HCT116 (cell line): ENCODE measurements around the gene CHRNA9. TPM values are rescaled to one million over a fixed set of nuclear protein-coding genes. Genes with fewer than 3 reads are reported as not detected.

Experiments
- ATAC-seq: fragments of 200-7000 bp; cut with Tn5 transposase; 2 replicates; pipeline ENCODE4 v1.9.1; 2020; ENCODE audit warnings: mild to moderate bottlenecking, moderate library complexity
- BruUV-seq: library from RNA; stranded (reverse); fragments of 400-500 nt; replicated peaks from 2 replicates; lab custom pipeline; 2021; lab: Mats Ljungman, UMichigan
- CTCF ChIA-PET: fragments of 300-600 bp; sonication (Branson Sonifier 250); formaldehyde crosslinking; loops from one replicate; lab custom pipeline; 2021; ENCODE audit warnings: antibody characterized with exemption; lab: Charles Lee
- POLR2A ChIA-PET: fragments of 300-600, 350-600 bp; sonication (Branson Sonifier 250); formaldehyde crosslinking; loops from one replicate; lab custom pipeline; 2021; ENCODE audit warnings: antibody characterized with exemption; lab: Charles Lee
- RAD21 ChIA-PET, 2 experiments: fragments of 300-600 bp; sonication (Branson Sonifier 250); formaldehyde crosslinking; loops; one replicate each; lab custom pipeline; 2023; ENCODE audit warnings: low total read pairs in 2 of 2; ENCODE audit not compliant: uncharacterized antibody in 2 of 2, unreplicated experiment in 2 of 2, low non-redundant PET in 1 of 2; lab: Charles Lee
- DNase-seq: peaks from one replicate; pipeline ENCODE4 v3.0.0-alpha.2; 2010; ENCODE audit warnings: low read depth, low spot score
- H2AFZ ChIP-seq: fragments of 200-600 bp; shearing (Covaris generic), sonication (generic); 2 replicates; pipeline ENCODE4 v1.6.1; 2017; ENCODE audit warnings: low read depth, mixed run types, mixed read lengths, antibody characterized with exemption, low read length; ENCODE audit not compliant: poor library complexity, severe bottlenecking
- H3K27ac ChIP-seq: 2 replicates; pipeline ENCODE4 v1.5.1; 2012; ENCODE audit warnings: low read depth, low read length
- H3K27me3 ChIP-seq: fragments of 200-600 bp; sonication (generic); 2 replicates; pipeline ENCODE4 v1.6.1; 2016; ENCODE audit warnings: mixed run types, low read length, mixed read lengths; ENCODE audit not compliant: insufficient read depth
- H3K36me3 ChIP-seq, 2 experiments: fragments of 200-500 bp in 1 of 2; fragments of 200-600 bp in 1 of 2; sonication (Bioruptor generic) in 1 of 2; sonication (generic) in 1 of 2; 2 replicates each; pipeline versions ENCODE4 v1.5.1 to v1.6.1; 2014 to 2016; ENCODE audit warnings: low read length in 2 of 2, inconsistent platforms in 1 of 2, mixed read lengths in 1 of 2, mixed run types in 1 of 2; ENCODE audit not compliant: insufficient read depth in 2 of 2, control insufficient read depth in 1 of 2
- H3K4me1 ChIP-seq, 2 experiments: fragments of 200-600 bp in 1 of 2; sonication (generic) in 1 of 2; 2 replicates each; pipeline versions ENCODE4 v1.5.1 to v1.6.1; 2012 to 2017; ENCODE audit warnings: low read length in 2 of 2, inconsistent platforms in 1 of 2, mild to moderate bottlenecking in 1 of 2, mixed read lengths in 1 of 2, mixed run types in 1 of 2, moderate library complexity in 1 of 2; ENCODE audit not compliant: insufficient read depth in 2 of 2, control insufficient read depth in 1 of 2
- H3K4me2 ChIP-seq: fragments of 200-600 bp; sonication (generic); 2 replicates; pipeline ENCODE4 v1.6.1; 2017; ENCODE audit warnings: mixed run types, low read length, mixed read lengths
- H3K4me3 ChIP-seq, 2 experiments: fragments of 200-600 bp in 1 of 2; sonication (generic) in 1 of 2; replicated peaks in 1 of 2; 2 replicates each; pipeline ENCODE4 v1.5.1; 2011 to 2016; ENCODE audit warnings: low read length in 2 of 2, control low read depth in 1 of 2, low read depth in 1 of 2, mild to moderate bottlenecking in 1 of 2, mixed read lengths in 1 of 2, mixed run types in 1 of 2
- H3K79me2 ChIP-seq: fragments of 200-600 bp; sonication (generic); 2 replicates; pipeline ENCODE4 v1.6.1; 2017; ENCODE audit warnings: mild to moderate bottlenecking, mixed run types, low read length, moderate library complexity, mixed read lengths; ENCODE audit not compliant: insufficient read depth
- H3K9ac ChIP-seq: fragments of 200-600 bp; sonication (generic); 2 replicates; pipeline ENCODE4 v1.6.1; 2016; ENCODE audit warnings: low read length, mixed read lengths
- H3K9me2 ChIP-seq: fragments of 200-600 bp; sonication (generic), shearing (Covaris generic); 2 replicates; pipeline ENCODE4 v1.6.1; 2017; ENCODE audit warnings: mixed run types, mild to moderate bottlenecking, moderate library complexity; ENCODE audit not compliant: insufficient read depth
- H3K9me3 ChIP-seq, 2 experiments: fragments of 200-500 bp in 1 of 2; fragments of 200-600 bp in 1 of 2; sonication (Bioruptor generic) in 1 of 2; sonication (generic) in 1 of 2; 2 replicates each; pipeline ENCODE4 v1.6.1; 2014 to 2017; ENCODE audit warnings: low read length in 2 of 2, mixed read lengths in 2 of 2, inconsistent platforms in 1 of 2, low read depth in 1 of 2, mild to moderate bottlenecking in 1 of 2, mixed run types in 1 of 2, moderate library complexity in 1 of 2; ENCODE audit not compliant: control insufficient read depth in 1 of 2, insufficient read depth in 1 of 2
- H4K20me1 ChIP-seq: fragments of 200-600 bp; sonication (generic), shearing (Covaris generic); 2 replicates; pipeline ENCODE4 v1.6.1; 2017; ENCODE audit warnings: mixed run types, mild to moderate bottlenecking, moderate library complexity; ENCODE audit not compliant: insufficient read depth
- CBX3 ChIP-seq: IDR thresholded peaks from 2 replicates; pipeline ENCODE4 v1.6.1; 2012; ENCODE audit warnings: low read depth
- CEBPB ChIP-seq: IDR thresholded peaks from 2 replicates; pipeline ENCODE4 v1.6.1; 2012; ENCODE audit warnings: low read depth
- ELF1 ChIP-seq: IDR thresholded peaks from 2 replicates; pipeline ENCODE4 v1.6.1; 2012; ENCODE audit warnings: low read depth, borderline replicate concordance
- EZH2phosphoT487 ChIP-seq: fragments of 200-600 bp; IDR thresholded peaks from 2 replicates; pipeline ENCODE4 v1.6.1; 2018; ENCODE audit warnings: antibody characterized with exemption, borderline replicate concordance
- FOSL1 ChIP-seq: IDR thresholded peaks from 2 replicates; pipeline ENCODE4 v1.6.1; 2012; ENCODE audit warnings: low read depth
- RAD21 ChIP-seq: IDR thresholded peaks from 2 replicates; pipeline ENCODE4 v1.6.1; 2012; ENCODE audit warnings: low read depth, mild to moderate bottlenecking
- intact Hi-C: fragments of 100-400 bp; cut with micrococcal nuclease; formaldehyde crosslinking; loops from 2 replicates; pipeline ENCODE4 v1.10.0; 2022
- total RNA-seq: library from RNA; stranded (reverse); gene quantifications from one replicate; pipeline ENCODE4 v1.2.1, GENCODE V29; 2021; ENCODE audit not compliant: unreplicated experiment
- TF ChIP-seq, protein P1 (sequence below), 3 experiments: fragments of 200-600 bp in 1 of 3; sonication (generic) in 1 of 3; IDR thresholded peaks in 2 of 3; conservative IDR thresholded peaks in 1 of 3; 2 replicates each; pipeline ENCODE4 v1.5.1; 2012 to 2017; ENCODE audit warnings: low read depth in 2 of 3, low read length in 2 of 3, antibody characterized with exemption in 1 of 3, borderline replicate concordance in 1 of 3, control low read depth in 1 of 3, mild to moderate bottlenecking in 1 of 3, mixed read lengths in 1 of 3, mixed run types in 1 of 3, moderate library complexity in 1 of 3; ENCODE audit not compliant: insufficient read depth in 1 of 3

CHRNA9 gene
- total RNA-seq, 1 experiment from 2014 or later: not detected

DNA sequence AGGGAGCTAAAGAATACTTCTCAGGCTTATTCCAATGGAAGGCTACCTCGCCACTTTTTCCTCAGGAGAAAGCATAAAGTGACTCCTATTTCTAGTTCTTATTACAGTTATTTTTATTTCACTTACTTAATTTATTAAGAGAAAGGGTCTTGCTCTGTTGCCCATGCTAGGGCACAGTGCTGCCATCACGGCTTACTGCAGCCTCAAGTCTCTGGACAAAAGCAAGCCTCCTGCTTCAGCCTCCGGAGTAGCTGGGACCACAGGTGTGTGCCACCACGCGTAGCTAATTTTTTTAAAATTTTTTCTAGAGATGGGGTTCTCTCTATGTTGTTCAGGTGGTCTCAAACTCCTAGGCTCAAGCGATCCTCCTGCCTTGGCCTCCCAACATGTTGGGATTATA, 36.0 kb upstream of the CHRNA9 start (continued):
- TF ChIP-seq CEBPB: no peak
- no peak for TF ChIP-seq EZH2phosphoT487
- TF ChIP-seq CBX3: no peak

DNA sequence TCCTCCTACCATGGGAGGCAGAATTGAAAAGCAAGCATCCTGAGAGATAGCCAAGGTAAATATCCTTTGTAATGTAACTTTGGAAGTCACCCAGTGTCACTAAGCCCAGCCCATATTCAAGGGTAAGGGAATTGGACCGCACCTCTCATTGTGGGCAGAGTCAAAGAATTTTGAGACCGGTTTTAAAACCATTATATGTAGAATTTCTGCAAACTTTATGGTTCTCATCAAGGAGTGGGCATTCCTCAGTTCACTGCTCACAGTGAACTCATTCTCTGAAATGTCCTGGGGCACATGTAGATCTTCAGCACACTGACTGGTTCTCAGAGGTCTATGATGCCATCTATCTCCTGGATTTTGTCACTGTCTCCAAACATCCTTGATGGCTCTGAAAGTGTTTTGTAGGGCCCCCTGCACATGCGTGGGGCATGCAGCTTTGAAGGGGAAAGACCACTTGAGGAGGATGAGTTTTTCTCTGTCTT, 35.3 kb upstream of the CHRNA9 start:
- no TSS peak for BruUV-seq
- DNase-seq (no peak), ATAC-seq (no peak)
- POLR2A ChIA-PET: no interaction called here
- Histone ChIP-seq H3K36me3 (no peaks in the 10 kb centered on the region), H3K27ac (no peak overlapping the region), H3K4me1 (no peaks in the 10 kb centered on the region; a peak in 1 of 4 replicates), H3K4me3 (no peak overlapping the region), H3K4me2 (no peak overlapping the region), H3K9me2 (no peaks in the 10 kb centered on the region), H4K20me1 (no peaks in the 10 kb centered on the region), H3K79me2 (no peaks in the 10 kb centered on the region)
- RAD21 ChIA-PET: no interaction called here
- CTCF ChIA-PET: interaction anchor here (1.0 kb wide), 1 partner anchor 10 kb away, joined by 4 read pairs; no protein-coding TSS in a partner anchor
- intact Hi-C loops: loop anchor here (10.0 kb wide), 1 partner anchor 835 kb away; no protein-coding TSS in a partner anchor
- TF ChIP-seq ELF1: no peak
- peak; percentile 50 for TF ChIP-seq RAD21
- TF ChIP-seq, protein P1, sequence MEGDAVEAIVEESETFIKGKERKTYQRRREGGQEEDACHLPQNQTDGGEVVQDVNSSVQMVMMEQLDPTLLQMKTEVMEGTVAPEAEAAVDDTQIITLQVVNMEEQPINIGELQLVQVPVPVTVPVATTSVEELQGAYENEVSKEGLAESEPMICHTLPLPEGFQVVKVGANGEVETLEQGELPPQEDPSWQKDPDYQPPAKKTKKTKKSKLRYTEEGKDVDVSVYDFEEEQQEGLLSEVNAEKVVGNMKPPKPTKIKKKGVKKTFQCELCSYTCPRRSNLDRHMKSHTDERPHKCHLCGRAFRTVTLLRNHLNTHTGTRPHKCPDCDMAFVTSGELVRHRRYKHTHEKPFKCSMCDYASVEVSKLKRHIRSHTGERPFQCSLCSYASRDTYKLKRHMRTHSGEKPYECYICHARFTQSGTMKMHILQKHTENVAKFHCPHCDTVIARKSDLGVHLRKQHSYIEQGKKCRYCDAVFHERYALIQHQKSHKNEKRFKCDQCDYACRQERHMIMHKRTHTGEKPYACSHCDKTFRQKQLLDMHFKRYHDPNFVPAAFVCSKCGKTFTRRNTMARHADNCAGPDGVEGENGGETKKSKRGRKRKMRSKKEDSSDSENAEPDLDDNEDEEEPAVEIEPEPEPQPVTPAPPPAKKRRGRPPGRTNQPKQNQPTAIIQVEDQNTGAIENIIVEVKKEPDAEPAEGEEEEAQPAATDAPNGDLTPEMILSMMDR (IDR thresholded peaks at IDR 0.05 in 2 of 3, conservative IDR thresholded peaks at IDR 0.05 in 1 of 3; ENCODE audit: borderline replicate concordance in 1 of 3, insufficient read depth in 1 of 3, low read depth in 2 of 3, low read length in 2 of 3): peak in 1 of 3 experiments; percentile 18; a peak in 1 of 6 replicates
- no peak for TF ChIP-seq FOSL1
- TF ChIP-seq, all 23 proteins: peak for 2
- Histone ChIP-seq H3K9me3 (peaks cover 0 to 11% of the 10 kb centered on the region in 2 experiments; a peak in 1 of 4 replicates), H3K9ac (no peak overlapping the region), H3K27me3 (no peaks in the 10 kb centered on the region), H2AFZ (no peak overlapping the region)
